Measurements from ENCODE around the gene TJP2.
A peak's percentile ranks its signal among the peaks of the same experiment; 100 is the strongest.
"Not testable (repeated sequence)": the region's sequence is repeated elsewhere in the genome, so short reads cannot be mapped to it uniquely, and the experiment has no call there.

The TJP2 gene

DNA sequence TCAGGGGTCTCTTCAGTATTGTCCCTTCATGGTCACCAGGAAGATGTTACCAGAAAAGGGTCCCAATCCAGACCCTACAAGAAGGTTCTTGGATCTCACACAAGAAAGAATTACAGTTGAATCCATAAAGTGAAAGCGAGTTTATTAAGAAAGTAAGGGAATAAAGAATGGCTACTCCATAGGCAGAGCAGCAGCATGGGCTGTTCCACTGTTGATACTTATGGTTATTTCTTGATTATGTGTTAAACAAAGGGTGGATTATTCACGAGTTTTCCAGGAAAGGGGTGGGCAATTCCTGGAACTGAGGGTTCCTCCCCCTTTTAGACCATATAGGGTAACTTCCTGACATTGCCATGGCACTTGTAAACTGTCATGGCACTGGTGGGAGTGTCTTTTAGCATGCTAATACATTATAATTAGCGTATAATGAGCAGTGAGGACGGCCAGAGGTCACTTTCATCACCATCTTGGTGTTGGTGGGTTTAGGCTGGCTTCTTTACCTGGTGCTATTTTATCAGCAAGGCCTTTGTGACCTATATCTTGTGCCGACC, 132.9 kb downstream of the TJP2 start:
- H3K36me3 ChIP-seq (ENCODE audit: control insufficient read depth, insufficient read depth, low read length); H3K4me1 ChIP-seq (ENCODE audit: control insufficient read depth, insufficient read depth, low read length, poor library complexity, severe bottlenecking); H3K27ac ChIP-seq (ENCODE audit: low read depth, low read length, severe bottlenecking); H3K4me3 ChIP-seq (ENCODE audit: extremely low read depth, insufficient read depth, low read length, poor library complexity, severe bottlenecking); H3K9me3 ChIP-seq (ENCODE audit: control insufficient read depth, low read length): not testable (repeated sequence)
- 83 to 95% methylated on average over 3 of the region's 5 CpGs for WGBS, 2 experiments (ENCODE audit: insufficient coverage in 2 of 2)

DNA sequence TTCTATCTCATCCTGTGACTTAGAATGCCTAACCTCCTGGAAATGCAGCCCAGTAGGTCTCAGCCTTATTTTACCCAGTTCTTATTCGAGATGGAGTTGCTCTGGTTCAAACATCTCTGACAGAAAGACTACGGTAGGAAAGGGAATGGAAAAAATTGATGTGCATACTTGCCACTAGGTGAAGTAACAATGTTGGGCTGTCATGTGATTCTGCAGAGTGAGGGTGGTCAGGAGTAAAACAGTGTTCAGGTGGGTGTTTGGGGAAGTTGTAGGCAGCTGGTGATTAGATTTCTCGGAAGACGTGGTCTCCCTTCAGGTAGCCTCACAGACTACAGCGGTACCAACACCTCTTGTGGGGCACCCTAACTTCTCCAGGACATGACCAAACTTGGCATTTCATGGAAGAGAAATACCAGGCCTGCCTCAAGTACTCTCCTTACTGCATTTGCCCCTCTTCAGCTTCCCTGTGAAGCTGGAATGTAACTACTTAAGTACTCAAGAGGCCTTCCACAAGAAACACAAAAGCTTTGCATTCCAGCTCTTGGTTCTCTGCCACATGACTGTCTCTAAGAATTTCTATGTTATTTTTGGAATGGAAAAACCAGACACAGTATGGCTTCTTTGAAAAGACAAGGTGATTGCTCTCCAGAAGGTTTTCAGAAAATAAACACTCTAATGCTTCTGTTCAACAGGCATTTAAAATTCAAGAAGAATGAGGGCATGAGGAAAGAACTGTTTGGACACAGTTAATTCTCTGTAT, 133.5 kb downstream of the TJP2 start:
- Histone ChIP-seq H3K4me3 (ENCODE audit: extremely low read depth, insufficient read depth, low read length, poor library complexity, severe bottlenecking) (no peak overlapping the region), H3K27ac (ENCODE audit: low read depth, low read length, severe bottlenecking) (peak overlapping the region; percentile 74), H3K4me1 (ENCODE audit: control insufficient read depth, insufficient read depth, low read length, poor library complexity, severe bottlenecking) (peaks cover 7% of the 10 kb centered on the region), H3K36me3 (ENCODE audit: control insufficient read depth, insufficient read depth, low read length) (no peaks in the 10 kb centered on the region), H3K9me3 (ENCODE audit: control insufficient read depth, low read length) (peaks cover 7% of the 10 kb centered on the region)
- 71 to 81% methylated on average over 5 of the region's 5 CpGs for WGBS, 2 experiments (ENCODE audit: insufficient coverage in 2 of 2)

DNA sequence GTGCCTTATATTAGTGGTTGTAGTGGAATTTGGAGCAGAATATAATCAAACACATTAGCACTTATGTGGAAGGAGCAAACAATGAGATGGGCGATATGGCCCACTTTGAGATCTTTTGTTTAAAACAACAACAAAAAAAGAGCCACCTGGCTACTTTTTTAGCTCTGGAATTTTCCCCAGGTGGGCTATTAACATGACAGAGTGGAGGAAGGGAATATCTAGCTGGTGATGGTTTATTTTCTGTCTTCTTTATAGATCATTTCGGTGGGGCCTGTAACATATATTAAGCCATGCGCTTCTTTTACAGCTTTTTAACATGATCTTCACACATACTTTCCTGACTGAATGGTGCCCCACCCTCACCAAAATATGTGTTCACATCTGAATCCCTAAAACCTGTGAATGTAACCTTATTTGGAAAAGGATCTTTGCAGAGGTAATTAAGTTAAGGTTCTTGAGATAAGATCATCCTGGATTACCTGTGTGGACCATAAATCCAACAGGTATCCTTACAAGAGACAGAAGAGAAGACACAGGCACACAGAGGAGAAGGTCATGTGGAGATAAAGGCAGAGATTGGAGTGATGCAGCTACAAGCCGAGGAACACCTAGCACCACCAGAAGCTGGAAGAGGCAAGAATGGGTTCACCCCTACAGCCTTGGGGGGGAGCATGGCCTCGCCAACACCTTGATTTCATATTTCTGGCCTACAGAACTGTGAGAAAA, 134.3 kb downstream of the TJP2 start:
- peak overlapping the region; percentile 74 for H3K27ac ChIP-seq (ENCODE audit: low read depth, low read length, severe bottlenecking)

DNA sequence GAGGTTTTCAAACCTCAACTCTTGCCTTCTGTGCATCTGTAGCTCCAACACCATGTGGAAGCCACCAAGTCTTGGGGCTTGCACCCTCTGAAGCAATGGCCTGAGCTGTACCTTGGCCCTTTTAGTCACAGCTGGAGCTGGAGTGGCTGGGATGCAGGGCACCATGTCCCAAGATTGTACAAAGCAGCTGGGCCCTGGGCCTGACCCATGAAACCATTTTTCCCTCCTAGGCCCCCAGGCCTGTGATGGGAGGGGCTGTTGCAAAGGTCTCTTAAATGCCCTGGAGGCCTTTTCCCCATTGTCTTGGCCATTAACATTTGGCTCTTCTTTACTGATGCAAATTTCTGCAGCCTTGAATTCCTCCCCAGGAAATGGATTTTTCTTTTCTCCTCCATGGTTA, 139.1 kb downstream of the TJP2 start:
- Histone ChIP-seq H3K4me1 (ENCODE audit: control insufficient read depth, insufficient read depth, low read length, poor library complexity, severe bottlenecking) (peaks cover 4% of the 10 kb centered on the region), H3K9me3 (ENCODE audit: control insufficient read depth, low read length) (peaks cover 24% of the 10 kb centered on the region), H3K27ac (ENCODE audit: low read depth, low read length, severe bottlenecking) (no peak overlapping the region), H3K36me3 (ENCODE audit: control insufficient read depth, insufficient read depth, low read length) (no peaks in the 10 kb centered on the region), H3K4me3 (ENCODE audit: extremely low read depth, insufficient read depth, low read length, poor library complexity, severe bottlenecking) (no peak overlapping the region)

More for the DNA sequence above, 134.3 kb downstream of the TJP2 start:
- Histone ChIP-seq H3K4me3 (ENCODE audit: extremely low read depth, insufficient read depth, low read length, poor library complexity, severe bottlenecking) (no peak overlapping the region), H3K36me3 (ENCODE audit: control insufficient read depth, insufficient read depth, low read length) (no peaks in the 10 kb centered on the region), H3K4me1 (ENCODE audit: control insufficient read depth, insufficient read depth, low read length, poor library complexity, severe bottlenecking) (peaks cover 7% of the 10 kb centered on the region), H3K9me3 (ENCODE audit: control insufficient read depth, low read length) (peaks cover 15% of the 10 kb centered on the region)
- 71 to 80% methylated on average over 1 to 3 of the region's 5 CpGs for WGBS, 2 experiments (ENCODE audit: insufficient coverage in 2 of 2)

DNA sequence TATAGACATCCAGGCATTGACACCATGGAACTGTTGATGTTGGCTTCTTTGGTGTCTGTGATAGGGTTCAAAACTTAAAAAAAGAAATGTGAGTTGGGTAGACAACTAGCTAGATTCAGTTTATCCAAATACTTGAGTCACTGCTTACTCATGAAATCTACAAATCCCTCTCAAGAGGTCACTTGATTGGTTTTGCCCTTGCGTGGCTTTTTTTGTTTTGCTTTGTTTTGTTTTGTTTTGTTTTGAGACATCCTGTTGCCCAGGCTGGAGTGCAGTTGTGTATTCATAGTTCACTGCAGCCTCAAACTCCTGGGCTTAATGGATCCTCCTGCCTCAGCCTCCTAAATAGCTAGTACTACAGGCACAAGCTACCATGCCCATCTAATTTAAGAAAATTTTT, 140.5 kb downstream of the TJP2 start:
- no peak overlapping the region for H3K4me3 ChIP-seq (ENCODE audit: extremely low read depth, insufficient read depth, low read length, poor library complexity, severe bottlenecking)
- WGBS, 2 experiments (ENCODE audit: insufficient coverage in 2 of 2): no CpG with 5 or more reads among the region's 1 CpG
- H3K36me3 ChIP-seq (ENCODE audit: control insufficient read depth, insufficient read depth, low read length): no peaks in the 10 kb centered on the region
- H3K4me1 ChIP-seq (ENCODE audit: control insufficient read depth, insufficient read depth, low read length, poor library complexity, severe bottlenecking): no peaks in the 10 kb centered on the region
- H3K9me3 ChIP-seq (ENCODE audit: control insufficient read depth, low read length): peaks cover 24% of the 10 kb centered on the region
- H3K27ac ChIP-seq (ENCODE audit: low read depth, low read length, severe bottlenecking): no peak overlapping the region

DNA sequence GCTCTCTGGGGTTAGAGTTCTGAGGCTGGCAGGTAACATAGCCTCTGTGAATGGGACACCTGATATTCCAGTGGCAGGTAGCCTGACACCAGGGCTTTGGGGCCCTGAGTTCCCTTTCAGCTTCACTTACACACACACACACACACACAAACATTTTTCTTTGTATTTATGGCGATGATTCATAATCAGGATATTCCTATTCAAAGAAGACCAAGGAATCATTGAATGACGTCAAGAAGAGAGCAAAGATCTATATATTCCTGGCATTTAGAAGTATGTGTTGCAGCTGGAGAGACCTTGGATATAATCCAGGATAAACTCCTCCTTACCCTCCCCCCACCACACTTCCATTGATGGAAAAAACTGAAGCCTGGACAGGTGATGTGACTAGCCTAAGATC, 143.0 kb downstream of the TJP2 start:
- Histone ChIP-seq H3K4me1 (ENCODE audit: control insufficient read depth, insufficient read depth, low read length, poor library complexity, severe bottlenecking) (no peaks in the 10 kb centered on the region), H3K4me3 (ENCODE audit: extremely low read depth, insufficient read depth, low read length, poor library complexity, severe bottlenecking) (no peak overlapping the region), H3K27ac (ENCODE audit: low read depth, low read length, severe bottlenecking) (no peak overlapping the region), H3K9me3 (ENCODE audit: control insufficient read depth, low read length) (peaks cover 22% of the 10 kb centered on the region), H3K36me3 (ENCODE audit: control insufficient read depth, insufficient read depth, low read length) (no peaks in the 10 kb centered on the region)
- WGBS, 2 experiments (ENCODE audit: insufficient coverage in 2 of 2): no CpG with 5 or more reads among the region's 2 CpGs

DNA sequence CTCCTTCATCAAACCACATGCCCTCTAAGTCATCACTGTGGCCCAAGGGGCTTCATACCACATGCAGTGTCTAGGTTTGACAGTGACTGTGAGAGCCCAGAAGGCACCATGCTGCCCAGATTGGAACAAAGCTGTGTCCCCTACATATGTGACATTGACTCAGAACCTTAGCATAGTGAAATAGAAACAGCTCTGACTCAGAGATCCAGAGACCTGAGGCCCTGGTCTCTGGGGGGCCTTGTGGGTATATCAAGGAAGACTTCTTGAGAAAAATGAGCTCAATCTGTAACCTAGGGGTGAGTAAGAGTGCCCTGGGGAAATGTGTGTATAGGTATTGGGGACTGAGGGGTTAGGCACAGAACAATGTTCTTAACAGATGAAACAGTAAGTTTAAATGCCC, 143.8 kb downstream of the TJP2 start:
- Histone ChIP-seq H3K9me3 (ENCODE audit: control insufficient read depth, low read length) (peaks cover 14% of the 10 kb centered on the region), H3K4me1 (ENCODE audit: control insufficient read depth, insufficient read depth, low read length, poor library complexity, severe bottlenecking) (no peaks in the 10 kb centered on the region), H3K27ac (ENCODE audit: low read depth, low read length, severe bottlenecking) (no peak overlapping the region), H3K4me3 (ENCODE audit: extremely low read depth, insufficient read depth, low read length, poor library complexity, severe bottlenecking) (no peak overlapping the region), H3K36me3 (ENCODE audit: control insufficient read depth, insufficient read depth, low read length) (no peaks in the 10 kb centered on the region)

DNA sequence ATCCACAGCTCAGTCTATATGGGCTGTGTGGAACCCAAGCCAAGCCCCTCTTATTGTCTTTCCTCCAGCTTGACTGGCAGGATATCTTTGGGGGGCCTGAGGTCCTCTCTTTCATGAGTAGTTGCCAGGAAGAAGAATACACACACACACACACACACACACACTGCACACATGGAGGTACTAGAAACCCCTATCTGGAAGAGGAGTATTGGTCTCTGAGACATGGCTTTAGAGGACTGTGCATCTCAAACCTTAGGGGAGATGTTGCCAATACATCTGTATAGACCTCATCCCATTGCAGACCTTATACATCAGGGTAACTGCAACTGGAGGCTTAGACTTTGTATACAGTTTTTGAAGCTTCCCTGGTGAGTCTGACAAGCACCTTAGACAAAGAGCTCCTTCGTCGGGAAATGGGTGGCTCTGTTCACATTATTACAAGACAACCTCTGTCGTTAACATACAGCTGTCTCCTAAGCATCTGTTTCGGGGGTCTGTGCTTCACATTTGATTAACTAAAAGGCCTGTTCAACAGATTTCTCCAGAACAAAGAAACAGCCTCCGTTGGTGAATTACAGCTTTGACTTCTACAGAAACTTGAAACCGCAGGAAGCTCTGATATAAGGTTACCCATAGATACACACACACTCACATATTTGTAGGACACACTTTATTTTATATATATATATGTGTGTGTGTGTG, 145.4 kb downstream of the TJP2 start:
- Histone ChIP-seq H3K4me3 (ENCODE audit: extremely low read depth, insufficient read depth, low read length, poor library complexity, severe bottlenecking) (no peak overlapping the region), H3K27ac (ENCODE audit: low read depth, low read length, severe bottlenecking) (no peak overlapping the region), H3K9me3 (ENCODE audit: control insufficient read depth, low read length) (peaks cover 1% of the 10 kb centered on the region), H3K4me1 (ENCODE audit: control insufficient read depth, insufficient read depth, low read length, poor library complexity, severe bottlenecking) (no peaks in the 10 kb centered on the region), H3K36me3 (ENCODE audit: control insufficient read depth, insufficient read depth, low read length) (no peaks in the 10 kb centered on the region)
- 54 to 55% methylated on average over 3 to 5 of the region's 6 CpGs for WGBS, 2 experiments (ENCODE audit: insufficient coverage in 2 of 2)

DNA sequence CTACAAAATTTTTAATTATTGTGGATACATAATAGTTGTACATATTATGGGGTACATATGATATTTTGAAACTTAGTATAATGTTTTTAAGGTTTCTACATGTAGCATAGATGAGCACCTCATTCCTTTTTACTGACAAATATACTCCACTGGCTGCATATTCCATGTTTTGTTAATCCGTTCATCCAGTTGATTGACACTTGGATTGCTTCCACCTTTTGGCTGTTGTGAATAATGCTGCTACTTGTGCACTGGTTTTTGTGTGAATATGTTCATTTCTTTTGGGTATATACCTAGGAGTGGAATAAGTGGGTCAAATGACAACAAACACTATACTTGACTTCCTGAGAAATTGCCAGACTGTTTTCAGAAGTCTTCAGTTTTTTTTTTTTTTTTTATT, 148.2 kb downstream of the TJP2 start:
- H3K9me3 ChIP-seq (ENCODE audit: control insufficient read depth, low read length): no peaks in the 10 kb centered on the region
- WGBS, 2 experiments (ENCODE audit: insufficient coverage in 2 of 2): no CpG with 5 or more reads among the region's 1 CpG
- peaks cover 6% of the 10 kb centered on the region for H3K4me1 ChIP-seq (ENCODE audit: control insufficient read depth, insufficient read depth, low read length, poor library complexity, severe bottlenecking)
- no peak overlapping the region for H3K27ac ChIP-seq (ENCODE audit: low read depth, low read length, severe bottlenecking)
- H3K4me3 ChIP-seq (ENCODE audit: extremely low read depth, insufficient read depth, low read length, poor library complexity, severe bottlenecking): no peak overlapping the region
- H3K36me3 ChIP-seq (ENCODE audit: control insufficient read depth, insufficient read depth, low read length): no peaks in the 10 kb centered on the region

DNA sequence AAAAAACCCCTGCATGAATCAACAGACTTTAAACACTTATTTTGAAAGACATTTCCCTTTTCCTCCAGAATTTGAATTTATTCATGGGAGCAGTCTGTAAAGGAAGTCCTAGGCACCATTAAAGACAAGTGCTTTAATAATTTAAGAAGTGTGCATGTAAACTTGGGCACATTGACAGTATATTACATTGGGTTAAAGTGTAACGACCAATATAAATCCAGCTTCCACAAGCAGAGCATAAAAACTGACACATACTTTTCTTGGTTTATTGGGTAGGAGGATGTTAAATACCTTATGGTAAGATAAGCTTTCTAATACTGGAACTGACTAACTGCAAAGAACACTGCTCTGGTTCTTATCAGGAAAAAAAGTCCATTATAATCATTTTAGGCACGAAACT, 149.8 kb downstream of the TJP2 start:
- no CpG with 5 or more reads among the region's 2 CpGs for whole genome bisulfite sequencing, 2 experiments (ENCODE audit: insufficient coverage in 2 of 2)
- Histone ChIP-seq H3K4me3 (ENCODE audit: extremely low read depth, insufficient read depth, low read length, poor library complexity, severe bottlenecking) (no peak overlapping the region), H3K9me3 (ENCODE audit: control insufficient read depth, low read length) (no peaks in the 10 kb centered on the region)

More for the DNA sequence above, 149.8 kb downstream of the TJP2 start:
- Histone ChIP-seq H3K27ac (ENCODE audit: low read depth, low read length, severe bottlenecking) (no peak overlapping the region), H3K4me1 (ENCODE audit: control insufficient read depth, insufficient read depth, low read length, poor library complexity, severe bottlenecking) (peaks cover 6% of the 10 kb centered on the region), H3K36me3 (ENCODE audit: control insufficient read depth, insufficient read depth, low read length) (no peaks in the 10 kb centered on the region)
